IMR-90 (cell line): ENCODE data around the gene GABBR2. TPM values are rescaled to one million over a fixed set of nuclear protein-coding genes. Genes with fewer than 3 reads are reported as not detected.

Source experiments
- ATAC-seq: fragments of 200-7000 bp; cut with Tn5 transposase; 2 replicates; pipeline ENCODE4 v1.9.1; 2020; ENCODE audit warnings: low read depth, mild to moderate bottlenecking, moderate library complexity
- BruUV-seq: library from RNA; stranded (reverse); fragments of 400-500 nt; replicated peaks from 2 replicates; lab custom pipeline; 2021; lab: Mats Ljungman, UMichigan
- CTCF ChIA-PET: fragments of 300-600 bp; formaldehyde crosslinking; extraction: SDS; loops from one replicate; lab custom pipeline; 2021; ENCODE audit warnings: antibody characterized with exemption; lab: Yijun Ruan, JAX
- POLR2A ChIA-PET: fragments of 300-600 bp; sonication (Branson Sonifier 250); formaldehyde crosslinking; loops from one replicate; lab custom pipeline; 2022; ENCODE audit warnings: antibody characterized with exemption; ENCODE audit not compliant: unreplicated experiment; lab: Charles Lee
- DNase-seq: peaks from one replicate; pipeline ENCODE4 v3.0.0; 2013
- H2AFZ ChIP-seq: replicated peaks from 2 replicates; pipeline ENCODE3; 2013; ENCODE audit warnings: low read length, mild to moderate bottlenecking; ENCODE audit not compliant: poor library complexity
- H2AK5ac ChIP-seq: 2 replicates; pipeline ENCODE4 v1.6.1; 2013; ENCODE audit warnings: low read depth, low read length, inconsistent platforms
- H2AK9ac ChIP-seq: replicated peaks from 2 replicates; pipeline ENCODE3; 2013; ENCODE audit warnings: mild to moderate bottlenecking, low read depth, low read length, moderate library complexity; ENCODE audit not compliant: poor library complexity
- H2BK120ac ChIP-seq: 2 replicates; pipeline ENCODE4 v1.6.1; 2013; ENCODE audit warnings: low read depth, low read length, inconsistent platforms
- H2BK15ac ChIP-seq: 3 replicates; pipeline ENCODE4 v1.6.1; 2013; ENCODE audit warnings: low read depth, low read length, inconsistent platforms
- H2BK20ac ChIP-seq: 2 replicates; pipeline ENCODE4 v1.6.1; 2013; ENCODE audit warnings: low read depth, mild to moderate bottlenecking, inconsistent platforms, low read length, moderate library complexity
- H2BK5ac ChIP-seq: 2 replicates; pipeline ENCODE4 v1.6.1; 2013; ENCODE audit warnings: mild to moderate bottlenecking, low read depth, low read length, inconsistent platforms; ENCODE audit not compliant: poor library complexity, severe bottlenecking
- H3K14ac ChIP-seq: replicated peaks from 2 replicates; pipeline ENCODE4 v1.6.1; 2013; ENCODE audit warnings: low read depth, low read length, inconsistent platforms
- H3K18ac ChIP-seq: 2 replicates; pipeline ENCODE4 v1.6.1; 2013; ENCODE audit warnings: low read depth, low read length, control low read depth
- H3K23ac ChIP-seq: 2 replicates; pipeline ENCODE4 v1.6.1; 2013; ENCODE audit warnings: low read depth, low read length, inconsistent platforms
- H3K27ac ChIP-seq: 2 replicates; pipeline ENCODE4 v1.5.1; 2013; ENCODE audit warnings: mild to moderate bottlenecking, control low read depth, low read length; ENCODE audit not compliant: insufficient read depth
- H3K27me3 ChIP-seq: 2 replicates; pipeline ENCODE4 v1.6.1; 2013; ENCODE audit warnings: low read length; ENCODE audit not compliant: control insufficient read depth, insufficient read depth
- H3K36me3 ChIP-seq: 2 replicates; pipeline ENCODE4 v1.6.1; 2013; ENCODE audit warnings: low read length, mixed read lengths; ENCODE audit not compliant: control insufficient read depth, insufficient read depth
- H3K4ac ChIP-seq: 2 replicates; pipeline ENCODE4 v1.6.1; 2013; ENCODE audit warnings: low read depth, low read length, inconsistent platforms
- H3K4me1 ChIP-seq: 2 replicates; pipeline ENCODE4 v1.6.1; 2013; ENCODE audit warnings: low read length, mixed read lengths; ENCODE audit not compliant: control insufficient read depth, insufficient read depth
- H3K4me2 ChIP-seq: 2 replicates; pipeline ENCODE4 v1.6.1; 2013; ENCODE audit warnings: low read depth, mild to moderate bottlenecking, control low read depth, low read length, moderate library complexity
- H3K4me3 ChIP-seq: 2 replicates; pipeline ENCODE4 v1.5.1; 2013; ENCODE audit warnings: low read depth, mild to moderate bottlenecking, control low read depth, low read length, moderate library complexity; ENCODE audit not compliant: insufficient read depth
- H3K56ac ChIP-seq: 2 replicates; pipeline ENCODE4 v1.6.1; 2013; ENCODE audit warnings: low read length, inconsistent platforms; ENCODE audit not compliant: insufficient read depth; ENCODE audit errors: extremely low read depth
- H3K79me1 ChIP-seq, 2 experiments: 2 replicates each; pipeline ENCODE4 v1.6.1; 2013; ENCODE audit warnings: low read length in 2 of 2, inconsistent platforms in 1 of 2, low read depth in 1 of 2
- H3K9ac ChIP-seq: 2 replicates; pipeline ENCODE4 v1.6.1; 2013; ENCODE audit warnings: low read depth, low read length, control low read depth
- H3K9me1 ChIP-seq: 2 replicates; pipeline ENCODE4 v1.6.1; 2013; ENCODE audit warnings: low read length, inconsistent platforms; ENCODE audit not compliant: insufficient read depth
- H3K9me3 ChIP-seq: 2 replicates; pipeline ENCODE4 v1.6.1; 2013; ENCODE audit warnings: low read length; ENCODE audit not compliant: control insufficient read depth, insufficient read depth
- H4K20me1 ChIP-seq: 2 replicates; pipeline ENCODE4 v1.6.1; 2013; ENCODE audit warnings: low read length, inconsistent platforms; ENCODE audit not compliant: insufficient read depth
- H4K5ac ChIP-seq: 2 replicates; pipeline ENCODE4 v1.6.1; 2013; ENCODE audit warnings: mild to moderate bottlenecking, low read depth, low read length, control low read depth
- H4K8ac ChIP-seq, 2 experiments: 2 replicates each; pipeline ENCODE4 v1.6.1; 2013; ENCODE audit warnings: low read depth in 2 of 2, low read length in 2 of 2, control low read depth in 1 of 2, inconsistent platforms in 1 of 2
- H4K91ac ChIP-seq: 2 replicates; pipeline ENCODE4 v1.6.1; 2013; ENCODE audit warnings: low read depth, low read length, inconsistent platforms; ENCODE audit not compliant: insufficient read depth
- CEBPB ChIP-seq: IDR thresholded peaks from 2 replicates; pipeline ENCODE4 v1.6.1; 2012; ENCODE audit warnings: low read depth, low read length, improper control_type of control experiment
- CHD1 ChIP-seq: IDR thresholded peaks from 2 replicates; pipeline ENCODE4 v1.6.1; 2012; ENCODE audit warnings: low read depth, low read length, improper control_type of control experiment
- FOS ChIP-seq: fragments of 150-350 bp; IDR thresholded peaks from 2 replicates; pipeline ENCODE4 v1.6.1; 2016; ENCODE audit warnings: low read depth, low read length
- MAZ ChIP-seq: IDR thresholded peaks from 2 replicates; pipeline ENCODE4 v1.6.1; 2012; ENCODE audit warnings: low read depth, mild to moderate bottlenecking, low read length, improper control_type of control experiment, moderate library complexity, borderline replicate concordance
- MXI1 ChIP-seq: IDR thresholded peaks from 2 replicates; pipeline ENCODE4 v1.6.1; 2012; ENCODE audit warnings: low read depth, mild to moderate bottlenecking, low read length, moderate library complexity, borderline replicate concordance
- RCOR1 ChIP-seq: IDR thresholded peaks from 2 replicates; pipeline ENCODE4 v1.6.1; 2012; ENCODE audit warnings: mild to moderate bottlenecking, low read length, improper control_type of control experiment; ENCODE audit not compliant: insufficient replicate concordance
- RFX5 ChIP-seq: IDR thresholded peaks from 2 replicates; pipeline ENCODE4 v1.8.0; 2012; ENCODE audit warnings: low read depth, mild to moderate bottlenecking, low read length, moderate library complexity
- SMC3 ChIP-seq: fragments of 150-350 bp; IDR thresholded peaks from 2 replicates; pipeline ENCODE4 v1.6.1; 2016; ENCODE audit warnings: low read depth, mild to moderate bottlenecking, antibody characterized with exemption, low read length, moderate library complexity
- WGBS, 2 experiments: methylation state at CpG; one replicate each; pipeline versions ENCODE4 v1.1.5 to v1.1.7; 2013; ENCODE audit warnings: missing lambda C conversion rate in 2 of 2; ENCODE audit not compliant: insufficient read length in 1 of 2; ENCODE audit errors: extremely low coverage in 2 of 2; 5-methylcytosine and 5-hydroxymethylcytosine counted together
- dilution Hi-C: fragments of 300-500 bp; cut with HindIII; formaldehyde crosslinking; loops from one replicate; pipeline ENCODE4 v1.14.3; 2018; ENCODE audit warnings: low sequenced_read_pairs; ENCODE audit not compliant: unreplicated experiment
- in situ Hi-C: fragments of 300-500 bp; cut with MboI; formaldehyde crosslinking; loops from 3 replicates; pipeline ENCODE4 v1.14.3; 2019; ENCODE audit warnings: low sequenced_read_pairs, inconsistent platforms, mixed read lengths
- intact Hi-C: fragments of 100-400 bp; cut with micrococcal nuclease; formaldehyde crosslinking; loops from 2 replicates; pipeline ENCODE4 v1.10.0; 2022
- polyA plus RNA-seq, 3 experiments: library from polyadenylated mRNA; depleted of rRNA; stranded (reverse); fragments of >200 nt; gene quantifications; 2 replicates each; pipeline ENCODE4 v1.2.3, GENCODE V29; 2012; ENCODE audit warnings: low replicate concordance in 1 of 3
- total RNA-seq: library from RNA; depleted of rRNA; stranded (reverse); fragments of >200 nt; gene quantifications from 2 replicates; pipeline ENCODE4 v1.2.3, GENCODE V29; 2012
- TF ChIP-seq, protein P1 (sequence below): conservative IDR thresholded peaks from 2 replicates; pipeline ENCODE4 v1.5.1; 2012; ENCODE audit warnings: mild to moderate bottlenecking, low read depth, low read length, improper control_type of control experiment
- TF ChIP-seq, protein P2 (sequence below): fragments of 150-350 bp; IDR thresholded peaks from 2 replicates; pipeline ENCODE4 v1.6.1; 2016; ENCODE audit warnings: low read depth, mild to moderate bottlenecking, low read length, moderate library complexity, borderline replicate concordance

The GABBR2 gene
- total and polyA plus RNA-seq, 2 of the 4 experiments (the other 2 are of a cell fraction): 14.2 to 20.3 TPM

DNA sequence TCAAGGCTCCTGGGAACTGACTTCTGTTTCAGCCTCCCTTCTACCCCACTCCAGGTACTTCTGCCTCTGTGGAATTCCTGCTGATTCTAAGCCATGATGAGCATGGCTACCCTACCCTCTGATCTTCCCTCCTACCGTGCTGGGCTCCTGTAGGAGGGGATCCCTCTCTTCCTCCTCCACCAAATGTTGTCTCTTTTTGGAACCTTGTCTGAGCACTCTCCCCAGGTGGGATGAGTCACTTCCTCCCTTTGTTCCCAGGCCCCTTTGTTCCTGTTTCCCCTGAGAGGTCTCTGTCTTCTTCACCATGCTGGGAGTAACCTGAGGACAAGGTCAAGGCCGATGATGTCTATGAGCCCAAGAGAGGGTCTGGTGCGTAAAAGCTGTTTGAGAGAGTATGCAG, 213.2 kb downstream of the GABBR2 start:
- WGBS, 2 experiments: no CpG with 5 or more reads among the region's 3 CpGs
- Histone ChIP-seq H3K4ac (no peak overlapping the region), H3K23ac (no peak overlapping the region), H3K27ac (no peak overlapping the region), H2BK15ac (no peak overlapping the region), H2AK5ac (no peak overlapping the region), H4K20me1 (no peaks in the 10 kb centered on the region), H2BK5ac (no peak overlapping the region), H3K4me2 (no peak overlapping the region), H3K56ac (no peak overlapping the region), H4K5ac (no peak overlapping the region), H3K9me1 (peaks cover 5% of the 10 kb centered on the region), H2AFZ (no peak overlapping the region), H3K4me1 (peaks cover 9% of the 10 kb centered on the region), H3K79me1 (peaks cover 12 to 24% of the 10 kb centered on the region in 2 experiments), H3K14ac (no peak overlapping the region), H3K9ac (no peak overlapping the region), H2BK120ac (no peak overlapping the region), H4K8ac (no peak overlapping the region), H3K18ac (no peak overlapping the region), H3K4me3 (no peak overlapping the region), H3K27me3 (no peaks in the 10 kb centered on the region), H3K9me3 (no peaks in the 10 kb centered on the region), H2BK20ac (no peak overlapping the region), H3K36me3 (peaks cover 4% of the 10 kb centered on the region), H4K91ac (peak overlapping the region; percentile 0; the same call in 1 of the 2 replicates), H2AK9ac (no peak overlapping the region)
- DNase-seq: no peak
- no TSS peak for BruUV-seq
- no peak for ATAC-seq
- intact Hi-C loops: no loop called here
- in situ Hi-C loops: no loop called here
- dilution Hi-C loops: no loop called here
- TF ChIP-seq SMC3 (no peak), FOS (no peak), CHD1 (no peak), MAZ (no peak), RCOR1 (no peak), RFX5 (no peak), CEBPB (no peak), MXI1 (no peak)
- TF ChIP-seq, protein P1, sequence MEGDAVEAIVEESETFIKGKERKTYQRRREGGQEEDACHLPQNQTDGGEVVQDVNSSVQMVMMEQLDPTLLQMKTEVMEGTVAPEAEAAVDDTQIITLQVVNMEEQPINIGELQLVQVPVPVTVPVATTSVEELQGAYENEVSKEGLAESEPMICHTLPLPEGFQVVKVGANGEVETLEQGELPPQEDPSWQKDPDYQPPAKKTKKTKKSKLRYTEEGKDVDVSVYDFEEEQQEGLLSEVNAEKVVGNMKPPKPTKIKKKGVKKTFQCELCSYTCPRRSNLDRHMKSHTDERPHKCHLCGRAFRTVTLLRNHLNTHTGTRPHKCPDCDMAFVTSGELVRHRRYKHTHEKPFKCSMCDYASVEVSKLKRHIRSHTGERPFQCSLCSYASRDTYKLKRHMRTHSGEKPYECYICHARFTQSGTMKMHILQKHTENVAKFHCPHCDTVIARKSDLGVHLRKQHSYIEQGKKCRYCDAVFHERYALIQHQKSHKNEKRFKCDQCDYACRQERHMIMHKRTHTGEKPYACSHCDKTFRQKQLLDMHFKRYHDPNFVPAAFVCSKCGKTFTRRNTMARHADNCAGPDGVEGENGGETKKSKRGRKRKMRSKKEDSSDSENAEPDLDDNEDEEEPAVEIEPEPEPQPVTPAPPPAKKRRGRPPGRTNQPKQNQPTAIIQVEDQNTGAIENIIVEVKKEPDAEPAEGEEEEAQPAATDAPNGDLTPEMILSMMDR: no peak
- TF ChIP-seq, protein P2, sequence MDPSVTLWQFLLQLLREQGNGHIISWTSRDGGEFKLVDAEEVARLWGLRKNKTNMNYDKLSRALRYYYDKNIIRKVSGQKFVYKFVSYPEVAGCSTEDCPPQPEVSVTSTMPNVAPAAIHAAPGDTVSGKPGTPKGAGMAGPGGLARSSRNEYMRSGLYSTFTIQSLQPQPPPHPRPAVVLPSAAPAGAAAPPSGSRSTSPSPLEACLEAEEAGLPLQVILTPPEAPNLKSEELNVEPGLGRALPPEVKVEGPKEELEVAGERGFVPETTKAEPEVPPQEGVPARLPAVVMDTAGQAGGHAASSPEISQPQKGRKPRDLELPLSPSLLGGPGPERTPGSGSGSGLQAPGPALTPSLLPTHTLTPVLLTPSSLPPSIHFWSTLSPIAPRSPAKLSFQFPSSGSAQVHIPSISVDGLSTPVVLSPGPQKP: no peak
- ChIA-PET CTCF (no interaction called here), POLR2A (no interaction called here)
